Endothelial cell of umbilical vein (primary cell): ENCODE data around the gene RILPL2.
"Not testable (repeated sequence)": the region's sequence is repeated elsewhere in the genome, so short reads cannot be mapped to it uniquely, and the experiment has no call there.

Source experiments
- CTCF ChIP-seq, 2 donors: IDR thresholded peaks; 1 replicate in 1 of 2; 2 replicates in 1 of 2; pipeline ENCODE4 v1.5.1; 2011; ENCODE audit warnings: low read length in 2 of 2, mild to moderate bottlenecking in 2 of 2, moderate library complexity in 2 of 2, control low read depth in 1 of 2, inconsistent platforms in 1 of 2, low read depth in 1 of 2; ENCODE audit not compliant: insufficient read depth in 1 of 2; ENCODE audit errors: extremely low read depth in 1 of 2
- EZH2 ChIP-seq: IDR thresholded peaks from 2 replicates; pipeline ENCODE4 v1.6.1; 2012; ENCODE audit warnings: borderline replicate concordance, low read depth, mild to moderate bottlenecking, moderate library complexity, low read length, inconsistent platforms; ENCODE audit not compliant: severe bottlenecking
- FOS ChIP-seq: IDR thresholded peaks from 2 replicates; pipeline ENCODE4 v1.6.1; 2011; ENCODE audit warnings: mild to moderate bottlenecking, low read length, moderate library complexity, borderline replicate concordance; ENCODE audit not compliant: insufficient read depth
- JUN ChIP-seq: IDR thresholded peaks from 2 replicates; pipeline ENCODE4 v1.6.1; 2011; ENCODE audit warnings: borderline replicate concordance, low read depth; ENCODE audit not compliant: insufficient read length, insufficient read depth
- MAX ChIP-seq: IDR thresholded peaks from 2 replicates; pipeline ENCODE4 v1.6.1; 2011; ENCODE audit not compliant: insufficient read depth, insufficient read length
- MYC ChIP-seq: IDR thresholded peaks from one replicate; pipeline ENCODE4 v1.6.1; 2011; ENCODE audit warnings: mild to moderate bottlenecking, low read depth, low read length
- POLR2A ChIP-seq: IDR thresholded peaks from 2 replicates; pipeline ENCODE4 v1.6.1; 2012; ENCODE audit warnings: low read depth, mild to moderate bottlenecking, control low read depth, low read length
- POLR2AphosphoS5 ChIP-seq: IDR thresholded peaks from 2 replicates; pipeline ENCODE4 v1.6.1; 2012; ENCODE audit warnings: low read depth, mild to moderate bottlenecking, control low read depth, low read length, moderate library complexity; ENCODE audit not compliant: insufficient read depth

- not testable (repeated sequence) for TF ChIP-seq CTCF (IDR thresholded peaks at IDR 0.05; ENCODE audit: extremely low read depth in 1 of 2, insufficient read depth in 1 of 2, low read depth in 1 of 2, low read length in 2 of 2); EZH2; POLR2AphosphoS5; POLR2A; JUN; MAX; MYC; FOS
These were observed 27.0 kb downstream of the RILPL2 start for GRCh38 chr12:123409284-123410040.
